GM12801 (cell line): ENCODE measurements around the gene AGBL1.

Experiments used
- TF ChIP-seq, protein P1 (sequence below): IDR thresholded peaks from one replicate; pipeline ENCODE4 v1.5.1; 2011; ENCODE audit warnings: control low read depth; ENCODE audit not compliant: insufficient read length; ENCODE audit errors: extremely low read depth

The AGBL1 gene

DNA sequence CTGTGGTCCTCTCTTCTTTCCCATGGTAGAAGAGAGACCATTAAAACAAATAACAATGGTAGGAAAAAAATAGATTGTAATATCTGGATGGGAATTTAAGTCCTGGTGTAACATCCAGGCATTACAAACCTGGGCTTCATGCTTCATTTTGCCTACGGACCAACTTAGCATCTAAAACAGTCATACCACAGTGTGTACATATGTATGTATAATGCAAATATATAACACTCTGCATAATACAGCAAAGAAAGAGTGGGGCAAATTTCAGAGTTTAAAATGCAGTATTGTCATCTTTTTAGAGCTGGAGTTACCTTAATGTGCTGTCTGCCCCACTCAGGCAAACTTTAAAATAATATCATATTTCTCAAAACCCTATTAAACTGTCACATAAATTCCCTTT, 298.2 kb downstream of the AGBL1 start:
- TF ChIP-seq, protein P1, sequence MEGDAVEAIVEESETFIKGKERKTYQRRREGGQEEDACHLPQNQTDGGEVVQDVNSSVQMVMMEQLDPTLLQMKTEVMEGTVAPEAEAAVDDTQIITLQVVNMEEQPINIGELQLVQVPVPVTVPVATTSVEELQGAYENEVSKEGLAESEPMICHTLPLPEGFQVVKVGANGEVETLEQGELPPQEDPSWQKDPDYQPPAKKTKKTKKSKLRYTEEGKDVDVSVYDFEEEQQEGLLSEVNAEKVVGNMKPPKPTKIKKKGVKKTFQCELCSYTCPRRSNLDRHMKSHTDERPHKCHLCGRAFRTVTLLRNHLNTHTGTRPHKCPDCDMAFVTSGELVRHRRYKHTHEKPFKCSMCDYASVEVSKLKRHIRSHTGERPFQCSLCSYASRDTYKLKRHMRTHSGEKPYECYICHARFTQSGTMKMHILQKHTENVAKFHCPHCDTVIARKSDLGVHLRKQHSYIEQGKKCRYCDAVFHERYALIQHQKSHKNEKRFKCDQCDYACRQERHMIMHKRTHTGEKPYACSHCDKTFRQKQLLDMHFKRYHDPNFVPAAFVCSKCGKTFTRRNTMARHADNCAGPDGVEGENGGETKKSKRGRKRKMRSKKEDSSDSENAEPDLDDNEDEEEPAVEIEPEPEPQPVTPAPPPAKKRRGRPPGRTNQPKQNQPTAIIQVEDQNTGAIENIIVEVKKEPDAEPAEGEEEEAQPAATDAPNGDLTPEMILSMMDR: no peak

DNA sequence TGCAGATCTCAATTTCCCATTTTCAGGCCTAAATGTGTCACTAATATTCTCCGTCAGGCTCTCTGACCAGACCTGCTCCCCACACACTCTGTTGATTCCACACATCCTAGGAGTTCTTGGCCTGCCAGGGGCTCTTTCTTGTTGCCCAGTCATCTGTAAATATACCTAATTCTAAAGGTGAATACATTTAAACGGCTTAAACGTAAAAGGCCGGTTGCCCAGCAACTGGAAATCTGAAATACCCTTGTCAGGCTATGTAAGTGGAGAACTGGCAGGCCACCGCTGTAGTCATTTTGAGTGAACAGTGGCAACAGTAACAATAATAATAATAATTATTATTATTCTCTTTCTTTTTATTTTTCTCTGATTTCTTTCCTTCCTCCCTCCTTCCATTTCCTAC, 302.7 kb downstream of the AGBL1 start:
- TF ChIP-seq, protein P1: no peak

DNA sequence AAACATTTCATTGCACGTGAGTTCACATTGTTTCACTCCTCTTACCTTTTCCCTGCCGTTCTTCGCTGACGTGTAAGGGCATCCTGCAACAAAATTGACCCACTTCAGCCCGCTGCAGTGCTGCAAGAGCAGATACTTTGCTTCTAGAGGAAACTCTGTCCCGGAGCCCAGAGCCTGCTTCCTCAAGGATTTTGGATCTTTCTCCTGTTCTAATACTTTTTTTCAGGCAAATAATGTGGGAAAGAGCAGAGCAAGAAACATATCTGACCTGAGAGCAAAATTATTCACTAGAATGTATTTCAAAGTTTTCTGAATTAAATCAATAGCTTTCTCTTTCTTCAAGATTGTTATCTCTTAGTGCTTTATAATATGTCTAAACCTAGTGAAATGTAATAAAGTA, 303.9 kb downstream of the AGBL1 start:
- TF ChIP-seq, protein P1: no peak

DNA sequence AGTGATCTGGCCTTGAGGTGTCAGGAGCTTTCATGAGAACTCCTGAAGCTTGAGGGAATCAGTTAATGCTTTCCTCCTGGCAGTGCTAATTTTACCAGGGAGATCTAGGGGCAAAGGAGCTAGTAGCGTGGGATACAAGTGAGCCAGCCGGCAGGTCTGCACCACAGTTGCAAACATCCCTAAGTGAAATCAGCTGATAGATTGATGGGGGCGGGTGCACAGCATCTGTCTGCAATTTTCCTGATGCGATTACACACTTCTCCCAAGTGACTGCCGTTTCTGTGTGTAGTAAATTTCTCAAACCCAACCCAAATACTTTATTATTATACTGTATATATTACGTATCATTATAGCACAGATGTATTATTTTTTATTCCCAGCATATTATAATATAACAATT, 304.5 kb downstream of the AGBL1 start:
- TF ChIP-seq, protein P1: no peak

DNA sequence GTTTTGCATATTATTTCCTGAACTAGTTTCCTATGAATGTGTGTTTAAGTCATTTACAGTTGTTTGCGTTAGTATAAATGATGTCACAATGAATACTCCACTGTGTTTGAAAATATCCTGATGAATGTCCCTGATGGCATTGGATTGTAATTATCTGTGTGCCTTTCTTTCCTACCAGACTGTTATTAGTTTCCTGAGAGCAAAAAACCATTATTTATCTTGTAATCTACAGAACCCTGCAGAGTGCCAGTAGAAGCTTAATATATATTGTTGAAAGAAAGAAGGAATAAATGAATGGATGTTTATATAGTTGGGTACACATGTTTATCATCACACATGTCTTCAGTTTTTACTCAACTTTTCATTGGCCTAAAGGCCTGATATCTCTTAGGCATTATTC, 312.6 kb downstream of the AGBL1 start:
- TF ChIP-seq, protein P1: no peak

DNA sequence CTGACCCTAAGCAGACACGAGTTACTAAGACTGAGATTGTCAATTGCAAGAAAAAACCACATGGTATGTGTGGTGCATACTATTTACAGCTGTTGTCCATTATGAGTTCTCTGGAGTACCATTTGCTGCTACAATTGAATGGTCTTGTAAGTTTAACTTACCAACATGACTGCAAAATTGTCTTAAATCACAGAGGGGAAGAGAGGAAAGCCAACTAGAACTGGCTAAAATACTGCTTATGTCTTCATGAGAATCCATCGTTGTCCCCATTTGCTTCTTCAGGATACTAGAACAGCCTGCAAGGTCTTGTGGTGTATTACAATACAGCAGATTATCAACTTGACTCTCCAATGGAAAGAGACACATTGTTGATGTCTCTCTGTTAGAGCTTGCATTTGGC, 313.2 kb downstream of the AGBL1 start:
- TF ChIP-seq, protein P1: no peak

DNA sequence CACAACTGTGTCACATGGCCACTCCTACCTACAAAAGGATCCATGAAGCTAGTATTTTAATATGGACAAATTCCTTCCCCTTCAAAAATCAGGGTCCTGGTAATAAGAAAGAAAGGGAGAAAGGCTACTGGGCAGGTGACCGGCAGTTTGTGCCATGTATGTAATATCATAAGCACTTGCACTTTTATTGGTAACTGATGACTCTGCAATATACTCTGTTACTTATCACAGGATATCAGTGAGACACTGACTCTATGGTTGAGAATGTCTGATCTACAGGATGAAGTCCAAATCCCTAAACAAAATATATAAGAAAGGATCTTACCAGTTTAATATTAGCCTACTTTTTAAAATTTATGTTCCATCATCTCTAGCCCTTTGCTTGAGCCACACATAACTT, 315.2 kb downstream of the AGBL1 start:
- TF ChIP-seq, protein P1: no peak
